HFFc6 (cell line): ENCODE data around the gene ACSM4. TPM values are rescaled to one million over a fixed set of nuclear protein-coding genes. Genes with fewer than 3 reads are reported as not detected.

ENCODE experiments used
- DNase-seq: peaks from one replicate; pipeline ENCODE4 v3.0.0-alpha.2; 2018
- H3K27ac Mint-ChIP-seq: 2 replicates; pipeline ENCODE4 v1.8.0; 2020; ENCODE audit warnings: mild to moderate bottlenecking, mixed read lengths
- H3K27me3 Mint-ChIP-seq: 2 replicates; pipeline ENCODE4 v1.8.0; 2021; ENCODE audit warnings: mild to moderate bottlenecking, moderate library complexity, mixed read lengths; ENCODE audit not compliant: insufficient read depth
- H3K36me3 Mint-ChIP-seq: 2 replicates; pipeline ENCODE4 v1.8.0; 2021; ENCODE audit warnings: low read depth, mixed read lengths
- H3K4me1 Mint-ChIP-seq: 2 replicates; pipeline ENCODE4 v1.8.0; 2020; ENCODE audit warnings: low read depth, mixed read lengths
- H3K4me3 Mint-ChIP-seq: 2 replicates; pipeline ENCODE4 v1.8.0; 2020; ENCODE audit warnings: mild to moderate bottlenecking, moderate library complexity, mixed read lengths
- H3K9me3 Mint-ChIP-seq: 2 replicates; pipeline ENCODE4 v1.8.0; 2020; ENCODE audit warnings: mild to moderate bottlenecking, mixed read lengths
- total RNA-seq, 6 experiments: library from RNA; stranded (reverse); fragmentation: NEBNext Ultra II Directional; extraction: Animal tissue kit (Norgen Biotek cat#: 25700); gene quantifications; 2 replicates in 1 of 6; 3 replicates in 5 of 6; pipeline ENCODE4 v1.2.3, GENCODE V29; 2021
- TF ChIP-seq, protein P1 (sequence below): fragments of 200-600 bp; sonication (generic); IDR thresholded peaks from 2 replicates; pipeline ENCODE4 v1.5.0; 2021; ENCODE audit warnings: antibody characterized with exemption, mild to moderate bottlenecking

ACSM4 gene
- total RNA-seq, 6 experiments from 2014 or later: not detected

DNA sequence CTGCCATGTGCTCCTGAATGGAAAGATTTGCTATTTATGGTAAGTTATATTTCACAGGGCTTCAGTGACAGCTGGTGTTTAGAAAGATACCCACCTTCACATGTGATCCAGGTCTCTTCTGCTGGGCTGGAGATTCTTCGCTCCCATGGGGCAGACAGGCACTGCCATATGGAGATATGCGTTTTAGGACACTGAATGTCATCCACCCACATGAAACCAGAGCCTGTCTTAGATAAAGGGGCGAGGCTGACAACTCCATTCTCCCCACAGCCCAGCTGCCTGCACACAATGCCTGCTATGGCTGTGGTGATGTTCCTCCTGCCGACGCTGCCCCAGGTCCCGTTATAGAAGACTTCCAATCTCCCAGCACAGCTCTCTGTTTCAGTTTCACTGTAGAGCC, 69.4 kb downstream of the ACSM4 start:
- TF ChIP-seq, protein P1, sequence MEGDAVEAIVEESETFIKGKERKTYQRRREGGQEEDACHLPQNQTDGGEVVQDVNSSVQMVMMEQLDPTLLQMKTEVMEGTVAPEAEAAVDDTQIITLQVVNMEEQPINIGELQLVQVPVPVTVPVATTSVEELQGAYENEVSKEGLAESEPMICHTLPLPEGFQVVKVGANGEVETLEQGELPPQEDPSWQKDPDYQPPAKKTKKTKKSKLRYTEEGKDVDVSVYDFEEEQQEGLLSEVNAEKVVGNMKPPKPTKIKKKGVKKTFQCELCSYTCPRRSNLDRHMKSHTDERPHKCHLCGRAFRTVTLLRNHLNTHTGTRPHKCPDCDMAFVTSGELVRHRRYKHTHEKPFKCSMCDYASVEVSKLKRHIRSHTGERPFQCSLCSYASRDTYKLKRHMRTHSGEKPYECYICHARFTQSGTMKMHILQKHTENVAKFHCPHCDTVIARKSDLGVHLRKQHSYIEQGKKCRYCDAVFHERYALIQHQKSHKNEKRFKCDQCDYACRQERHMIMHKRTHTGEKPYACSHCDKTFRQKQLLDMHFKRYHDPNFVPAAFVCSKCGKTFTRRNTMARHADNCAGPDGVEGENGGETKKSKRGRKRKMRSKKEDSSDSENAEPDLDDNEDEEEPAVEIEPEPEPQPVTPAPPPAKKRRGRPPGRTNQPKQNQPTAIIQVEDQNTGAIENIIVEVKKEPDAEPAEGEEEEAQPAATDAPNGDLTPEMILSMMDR: no peak

DNA sequence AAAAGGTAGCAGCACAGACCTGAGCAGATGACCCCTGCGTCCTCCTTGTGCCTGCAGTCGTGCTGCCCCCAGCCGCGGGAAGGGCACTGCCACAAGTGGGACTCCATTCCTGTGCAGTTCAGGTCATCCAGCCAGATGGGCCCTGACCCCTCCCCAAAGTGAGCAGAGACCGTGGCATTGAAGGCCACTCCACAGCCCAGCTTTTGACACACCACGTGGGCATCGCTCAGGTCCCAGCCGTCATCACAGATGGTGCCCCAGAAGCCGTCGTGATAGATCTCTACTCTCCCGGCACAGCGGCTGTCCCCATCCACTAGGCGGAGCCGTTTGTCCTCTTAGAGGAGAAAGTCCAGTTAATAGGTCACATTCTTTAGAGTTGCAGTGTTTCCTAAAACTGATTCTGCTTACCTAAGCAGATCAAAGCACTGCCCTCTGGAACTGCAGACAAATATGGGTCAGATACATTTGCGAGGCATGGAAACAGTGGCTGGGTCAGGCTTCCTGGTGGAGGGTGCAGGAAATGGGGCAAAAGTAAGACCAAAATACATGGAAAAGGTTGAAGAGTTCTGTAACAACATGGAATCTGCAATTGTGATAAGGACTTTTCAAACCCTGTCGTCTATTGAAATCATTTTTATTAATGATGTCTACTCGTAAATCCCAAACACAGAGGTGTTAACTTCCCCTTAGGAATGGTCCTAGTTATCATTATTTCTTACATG, 70.7 kb downstream of the ACSM4 start:
- Mint-ChIP-seq H3K9me3 (no peaks in the 10 kb centered on the region), H3K36me3 (no peaks in the 10 kb centered on the region; the same call in 1 of the 2 replicates), H3K4me3 (no peak overlapping the region), H3K27me3 (no peaks in the 10 kb centered on the region), H3K4me1 (peaks cover 17% of the 10 kb centered on the region), H3K27ac (peak overlapping the region; percentile 16; the same call in 1 of the 2 replicates)
- peak; percentile 20 for DNase-seq
- TF ChIP-seq, protein P1: peak; percentile 78

More for the DNA sequence above, 69.4 kb downstream of the ACSM4 start:
- H3K27ac Mint-ChIP-seq: no peak overlapping the region
- H3K9me3 Mint-ChIP-seq: no peaks in the 10 kb centered on the region
- peaks cover 30% of the 10 kb centered on the region for H3K4me1 Mint-ChIP-seq
- DNase-seq: no peak
- H3K4me3 Mint-ChIP-seq: no peak overlapping the region
- no peaks in the 10 kb centered on the region for H3K27me3 Mint-ChIP-seq
- no peaks in the 10 kb centered on the region; the same call in 1 of the 2 replicates for H3K36me3 Mint-ChIP-seq

DNA sequence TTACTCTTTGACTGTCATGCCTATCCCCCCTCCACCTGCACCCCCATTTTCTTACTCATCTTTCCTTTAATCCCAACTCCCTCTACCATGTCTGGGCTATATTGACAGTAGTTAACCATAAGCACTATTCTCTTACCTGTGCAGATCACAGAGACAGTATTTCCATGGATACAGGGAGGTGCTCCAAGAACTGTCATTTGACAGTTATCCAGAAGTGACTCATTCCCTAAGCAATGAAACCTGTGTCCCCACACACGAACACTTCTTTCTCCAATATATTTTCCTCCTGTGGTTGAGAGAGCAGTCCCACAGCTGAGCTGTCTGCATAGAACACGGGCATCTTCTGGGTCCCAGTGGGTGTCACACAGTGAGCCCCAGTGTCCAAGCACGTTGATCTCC, 71.3 kb downstream of the ACSM4 start:
- Mint-ChIP-seq H3K4me3 (no peak overlapping the region), H3K27ac (peak overlapping the region; percentile 16; the same call in 1 of the 2 replicates), H3K9me3 (no peaks in the 10 kb centered on the region), H3K36me3 (no peaks in the 10 kb centered on the region; the same call in 1 of the 2 replicates), H3K27me3 (no peaks in the 10 kb centered on the region), H3K4me1 (peaks cover 11% of the 10 kb centered on the region)
- TF ChIP-seq, protein P1: no peak
- no peak for DNase-seq

DNA sequence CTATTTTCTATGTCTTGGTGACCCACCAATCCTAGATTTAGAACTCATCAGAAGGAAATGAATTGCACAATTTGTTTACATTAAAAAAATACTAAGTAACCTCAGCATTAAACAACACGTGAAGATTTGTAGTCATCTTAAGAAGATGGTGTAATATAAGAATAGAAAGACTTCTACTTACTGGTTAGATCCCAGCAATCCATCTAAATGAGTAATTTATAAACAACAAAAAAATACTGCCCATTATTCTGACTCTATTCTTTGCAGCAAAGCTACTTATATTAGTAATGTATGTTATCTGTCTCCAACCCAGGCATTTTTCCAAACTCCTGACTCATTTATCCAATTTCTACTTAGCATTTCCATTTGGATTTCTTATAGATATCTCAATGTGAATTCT, 72.3 kb downstream of the ACSM4 start:
- H3K4me1 Mint-ChIP-seq: peaks cover under 1% of the 10 kb centered on the region
- TF ChIP-seq, protein P1: no peak
- H3K36me3 Mint-ChIP-seq: no peaks in the 10 kb centered on the region
- H3K4me3 Mint-ChIP-seq: no peak overlapping the region
- no peaks in the 10 kb centered on the region for H3K27me3 Mint-ChIP-seq
- DNase-seq: peak; percentile 82
- no peak overlapping the region for H3K27ac Mint-ChIP-seq
- no peaks in the 10 kb centered on the region for H3K9me3 Mint-ChIP-seq

Other genes starting within 250 kb of the ACSM4 start
- 10 to 100 TPM; 21.9 to 30.8 (median 30.2) TPM for gene C1S, start 243.4 kb upstream of the ACSM4 start, total RNA-seq
- gene C1R, start 211.6 kb upstream of the ACSM4 start, total RNA-seq: 10 to 100 TPM in 5 of 6 experiments, 1 to 10 TPM in 1; 9.3 to 43.4 (median 36.0) TPM
- gene C1RL, start 194.9 kb upstream of the ACSM4 start, total RNA-seq: 10 to 100 TPM in 5 of 6 experiments, 1 to 10 TPM in 1; 8.5 to 20.0 (median 15.8) TPM
- not detected for gene RBP5, start 175.2 kb upstream of the ACSM4 start, total RNA-seq
- gene CLSTN3, start 173.7 kb upstream of the ACSM4 start, total RNA-seq: 10 to 100 TPM; 10.4 to 15.5 (median 13.7) TPM
- 10 to 100 TPM; 19.8 to 24.4 (median 22.2) TPM for gene PEX5, start 114.4 kb upstream of the ACSM4 start, total RNA-seq
- 1 to 10 TPM; 5.7 to 9.9 (median 7.6) TPM for gene CD163L1, start 140.1 kb downstream of the ACSM4 start, total RNA-seq
- under 1 TPM in 1 of 6 experiments, not detected in 5; 0.07 TPM for gene CD163, start 199.7 kb downstream of the ACSM4 start, total RNA-seq